ENCODE data around the gene PLCD3. TPM values are rescaled to one million over a fixed set of nuclear protein-coding genes. Genes with fewer than 3 reads are reported as not detected.
A peak's percentile ranks its signal among the peaks of the same experiment; 100 is the strongest.

Gene PLCD3
- total and polyA plus RNA-seq, 2 of the 13 experiments (the other 11 are each of a cell fraction or from before 2014, with no cell fraction given) = 11.3 to 39.1 TPM

DNA sequence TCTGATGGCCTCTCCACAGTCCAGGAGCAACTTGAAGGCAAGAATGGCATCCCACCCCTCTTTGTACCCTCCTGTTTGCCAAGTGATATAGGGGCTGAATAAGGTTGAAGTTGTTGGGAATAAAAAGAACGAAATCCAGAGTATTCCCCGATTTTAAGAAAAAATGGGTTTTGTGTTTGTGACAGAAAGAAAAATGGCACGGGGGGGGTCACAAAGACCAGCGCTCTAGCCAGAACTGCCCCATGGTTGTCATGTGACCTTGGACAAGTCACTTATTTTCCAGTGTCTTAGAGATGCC is 14.2 kb upstream of the PLCD3 start (continued):
- no peak for TF ChIP-seq TCF12 (IDR thresholded peaks at IDR 0.05)
- no peak for TF ChIP-seq TCF12 (CRISPR knock-in tag; IDR thresholded peaks at IDR 0.05)
- TF ChIP-seq ATM (IDR thresholded peaks at IDR 0.05; ENCODE audit: borderline replicate concordance) = no peak
- no peak for TF ChIP-seq FOXP1 (IDR thresholded peaks at IDR 0.05)
- TF ChIP-seq FOXP1 (CRISPR knock-in tag; IDR thresholded peaks at IDR 0.05) = no peak
- TF ChIP-seq ZNF816 (CRISPR knock-in tag; IDR thresholded peaks at IDR 0.05; ENCODE audit: borderline replicate concordance) = no peak
- TF ChIP-seq CHD4 (IDR thresholded peaks at IDR 0.05; ENCODE audit: borderline replicate concordance, low read length) = no peak
- no peak for TF ChIP-seq ZSCAN29 (CRISPR knock-in tag; conservative IDR thresholded peaks at IDR 0.05)
- no peak for TF ChIP-seq ZNF670 (CRISPR knock-in tag; IDR thresholded peaks at IDR 0.05; ENCODE audit: borderline replicate concordance)
- TF ChIP-seq ZNF354B (CRISPR knock-in tag; IDR thresholded peaks at IDR 0.05) = no peak
- TF ChIP-seq ZNF501 (CRISPR knock-in tag; IDR thresholded peaks at IDR 0.05) = peak; percentile 81; the same call in 1 of the 2 replicates
- TF ChIP-seq ZNF749 (CRISPR knock-in tag; IDR thresholded peaks at IDR 0.05; ENCODE audit: borderline replicate concordance) = no peak
- no peak for TF ChIP-seq REL (CRISPR knock-in tag; conservative IDR thresholded peaks at IDR 0.05)
- TF ChIP-seq KLF6 (CRISPR knock-in tag; IDR thresholded peaks at IDR 0.05) = no peak
- TF ChIP-seq ZNF615 (CRISPR knock-in tag; IDR thresholded peaks at IDR 0.05; ENCODE audit: borderline replicate concordance) = no peak
- no peak for TF ChIP-seq ZNF264 (CRISPR knock-in tag; IDR thresholded peaks at IDR 0.05)
- TF ChIP-seq ZNF605 (CRISPR knock-in tag; IDR thresholded peaks at IDR 0.05) = no peak
- no peak for TF ChIP-seq FOXA1 (IDR thresholded peaks at IDR 0.05)
- TF ChIP-seq FOXA1 (CRISPR knock-in tag; IDR thresholded peaks at IDR 0.05) = no peak
- TF ChIP-seq, protein P1, sequence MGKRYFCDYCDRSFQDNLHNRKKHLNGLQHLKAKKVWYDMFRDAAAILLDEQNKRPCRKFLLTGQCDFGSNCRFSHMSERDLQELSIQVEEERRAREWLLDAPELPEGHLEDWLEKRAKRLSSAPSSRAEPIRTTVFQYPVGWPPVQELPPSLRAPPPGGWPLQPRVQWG (CRISPR knock-in tag; IDR thresholded peaks at IDR 0.05; ENCODE audit: borderline replicate concordance, low read depth) = no peak
- TF ChIP-seq ZNF672 (CRISPR knock-in tag; IDR thresholded peaks at IDR 0.05) = no peak
- no peak for TF ChIP-seq MED8 (CRISPR knock-in tag; IDR thresholded peaks at IDR 0.05; ENCODE audit: insufficient replicate concordance)
- no peak for TF ChIP-seq KDM3A (CRISPR knock-in tag; IDR thresholded peaks at IDR 0.05; ENCODE audit: low read depth)
- TF ChIP-seq ZNF441 (CRISPR knock-in tag; IDR thresholded peaks at IDR 0.05; ENCODE audit: borderline replicate concordance) = no peak
- TF ChIP-seq, protein P2, sequence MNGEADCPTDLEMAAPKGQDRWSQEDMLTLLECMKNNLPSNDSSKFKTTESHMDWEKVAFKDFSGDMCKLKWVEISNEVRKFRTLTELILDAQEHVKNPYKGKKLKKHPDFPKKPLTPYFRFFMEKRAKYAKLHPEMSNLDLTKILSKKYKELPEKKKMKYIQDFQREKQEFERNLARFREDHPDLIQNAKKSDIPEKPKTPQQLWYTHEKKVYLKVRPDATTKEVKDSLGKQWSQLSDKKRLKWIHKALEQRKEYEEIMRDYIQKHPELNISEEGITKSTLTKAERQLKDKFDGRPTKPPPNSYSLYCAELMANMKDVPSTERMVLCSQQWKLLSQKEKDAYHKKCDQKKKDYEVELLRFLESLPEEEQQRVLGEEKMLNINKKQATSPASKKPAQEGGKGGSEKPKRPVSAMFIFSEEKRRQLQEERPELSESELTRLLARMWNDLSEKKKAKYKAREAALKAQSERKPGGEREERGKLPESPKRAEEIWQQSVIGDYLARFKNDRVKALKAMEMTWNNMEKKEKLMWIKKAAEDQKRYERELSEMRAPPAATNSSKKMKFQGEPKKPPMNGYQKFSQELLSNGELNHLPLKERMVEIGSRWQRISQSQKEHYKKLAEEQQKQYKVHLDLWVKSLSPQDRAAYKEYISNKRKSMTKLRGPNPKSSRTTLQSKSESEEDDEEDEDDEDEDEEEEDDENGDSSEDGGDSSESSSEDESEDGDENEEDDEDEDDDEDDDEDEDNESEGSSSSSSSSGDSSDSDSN (CRISPR knock-in tag; IDR thresholded peaks at IDR 0.05) = peak; percentile 34; the same call in 1 of the 2 replicates
- no peak for TF ChIP-seq ZBTB7B (CRISPR knock-in tag; IDR thresholded peaks at IDR 0.05)
- no peak for TF ChIP-seq ZNF274 (CRISPR knock-in tag; IDR thresholded peaks at IDR 0.05)
- TF ChIP-seq RBAK (CRISPR knock-in tag; IDR thresholded peaks at IDR 0.05) = no peak
- no peak for TF ChIP-seq FOXO1 (CRISPR knock-in tag; IDR thresholded peaks at IDR 0.05)
